CD1c-positive myeloid dendritic cell (primary cell): ENCODE data around the gene LRP8.

Source experiments
- DNase-seq: peaks from one replicate; pipeline ENCODE4 v3.0.0-alpha.2; 2016; ENCODE audit errors: extremely low spot score

LRP8 gene

GRCh38 chr1:53305650-53306049 lies 22.2 kb downstream of the LRP8 start:
- peak; percentile 8 for DNase-seq

- DNase-seq = no peak
Observed at GRCh38 chr1:53304527-53304926, 23.3 kb downstream of the LRP8 start.

- DNase-seq = no peak
Observed at GRCh38 chr1:53303726-53304515, 23.9 kb downstream of the LRP8 start.

- DNase-seq = no peak
Observed at GRCh38 chr1:53303243-53303642, 24.6 kb downstream of the LRP8 start.

GRCh38 chr1:53299233-53299632 lies 28.6 kb downstream of the LRP8 start:
- no peak for DNase-seq

GRCh38 chr1:53298045-53298637 lies 29.7 kb downstream of the LRP8 start:
- DNase-seq = no peak

GRCh38 chr1:53297195-53297594 lies 30.7 kb downstream of the LRP8 start:
- DNase-seq = no peak

- no peak for DNase-seq
Observed at GRCh38 chr1:53296117-53296749, 31.6 kb downstream of the LRP8 start.

- DNase-seq = no peak
Observed at GRCh38 chr1:53295726-53296116, 32.1 kb downstream of the LRP8 start.

GRCh38 chr1:53295295-53295694 lies 32.6 kb downstream of the LRP8 start:
- no peak for DNase-seq

- DNase-seq = peak; percentile 6
Observed at GRCh38 chr1:53294567-53294966, 33.3 kb downstream of the LRP8 start.

GRCh38 chr1:53294061-53294460 lies 33.8 kb downstream of the LRP8 start:
- DNase-seq = no peak

GRCh38 chr1:53293123-53293522 lies 34.7 kb downstream of the LRP8 start:
- no peak for DNase-seq

GRCh38 chr1:53292690-53293089 lies 35.2 kb downstream of the LRP8 start:
- no peak for DNase-seq

GRCh38 chr1:53291574-53291973 lies 36.3 kb downstream of the LRP8 start:
- DNase-seq = no peak

- no peak for DNase-seq
Observed at GRCh38 chr1:53288790-53289429, 39.0 kb downstream of the LRP8 start.

- no peak for DNase-seq
Observed at GRCh38 chr1:53288002-53288789, 39.7 kb downstream of the LRP8 start.

- DNase-seq = no peak
Observed at GRCh38 chr1:53286955-53287354, 40.9 kb downstream of the LRP8 start.

GRCh38 chr1:53285969-53286760 lies 41.7 kb downstream of the LRP8 start:
- DNase-seq = no peak

- DNase-seq = no peak
Observed at GRCh38 chr1:53285546-53285945, 42.3 kb downstream of the LRP8 start.
